ENCODE data around the gene BORA. TPM values are rescaled to one million over a fixed set of nuclear protein-coding genes. Genes with fewer than 3 reads are reported as not detected.

BORA gene
- total RNA-seq, 1 experiment from 2014 or later, result 9.5 TPM

- Histone ChIP-seq H3K79me2 (ENCODE audit: low read length) (no peaks in the 10 kb centered on the region), H4K20me1 (ENCODE audit: low read length) (no peaks in the 10 kb centered on the region), H3K27me3 (ENCODE audit: low read length) (no peaks in the 10 kb centered on the region), H2AFZ (ENCODE audit: low read length) (no peak overlapping the region), H3K27ac (ENCODE audit: low read length) (no peak overlapping the region), H3F3A (ENCODE audit: low read length, unreplicated experiment) (no peaks in the 10 kb centered on the region), H3K4me3 (ENCODE audit: low read length) (no peak overlapping the region), H3K36me3 (ENCODE audit: low read depth, low read length) (peaks cover 46% of the 10 kb centered on the region; the same call in 1 of the 2 replicates), H3K4me1 (ENCODE audit: insufficient read depth, low read length) (no peaks in the 10 kb centered on the region), H3K9me3 (ENCODE audit: low read length) (no peaks in the 10 kb centered on the region), H3K9me2 (replicated peaks; ENCODE audit: low read length) (no peaks in the 10 kb centered on the region), H3K4me2 (ENCODE audit: low read length) (no peak overlapping the region), H3K9ac (ENCODE audit: low read length) (no peak overlapping the region)
- ATAC-seq (peak; percentile 70), DNase-seq (peak; percentile 34)
- ChIA-PET CTCF (no interaction called here), POLR2A (ENCODE audit: unreplicated experiment) (no interaction called here)
- no TSS peak for BruUV-seq (replicated peaks)
- intact Hi-C loops (cut with micrococcal nuclease), result no loop called here
- no peak for TF ChIP-seq CTCF (conservative IDR thresholded peaks at IDR 0.05; ENCODE audit: low read depth, low read length)
- TF ChIP-seq EZH2 (IDR thresholded peaks at IDR 0.05; ENCODE audit: low read length, unreplicated experiment), result no peak
- TF ChIP-seq EZH2phosphoT487 (IDR thresholded peaks at IDR 0.05; ENCODE audit: borderline replicate concordance, low read length), result no peak
Observed at GRCh38 chr13:72757792-72758535, 30.2 kb downstream of the BORA start.

- no TSS peak for BruUV-seq (replicated peaks)
- H3K4me3 ChIP-seq (ENCODE audit: low read length), result no peak overlapping the region
- H3K36me3 ChIP-seq (ENCODE audit: low read depth, low read length), result peaks cover 51% of the 10 kb centered on the region; the same call in 1 of the 2 replicates
- no peak overlapping the region for H3K4me2 ChIP-seq (ENCODE audit: low read length)
- H3F3A ChIP-seq (ENCODE audit: low read length, unreplicated experiment), result no peaks in the 10 kb centered on the region
- H3K9me2 ChIP-seq (replicated peaks; ENCODE audit: low read length), result no peaks in the 10 kb centered on the region
- no peak overlapping the region for H2AFZ ChIP-seq (ENCODE audit: low read length)
- H3K27me3 ChIP-seq (ENCODE audit: low read length), result no peaks in the 10 kb centered on the region
- no peaks in the 10 kb centered on the region for H4K20me1 ChIP-seq (ENCODE audit: low read length)
- H3K27ac ChIP-seq (ENCODE audit: low read length), result no peak overlapping the region
- ChIA-PET CTCF (no interaction called here), POLR2A (ENCODE audit: unreplicated experiment) (no interaction called here)
- H3K9ac ChIP-seq (ENCODE audit: low read length), result no peak overlapping the region
- H3K79me2 ChIP-seq (ENCODE audit: low read length), result no peaks in the 10 kb centered on the region
- TF ChIP-seq EZH2 (IDR thresholded peaks at IDR 0.05; ENCODE audit: low read length, unreplicated experiment) (no peak), CTCF (conservative IDR thresholded peaks at IDR 0.05; ENCODE audit: low read depth, low read length) (no peak), EZH2phosphoT487 (IDR thresholded peaks at IDR 0.05; ENCODE audit: borderline replicate concordance, low read length) (no peak)
- H3K9me3 ChIP-seq (ENCODE audit: low read length), result no peaks in the 10 kb centered on the region
- H3K4me1 ChIP-seq (ENCODE audit: insufficient read depth, low read length), result no peaks in the 10 kb centered on the region
- intact Hi-C loops (cut with micrococcal nuclease), result no loop called here
- ATAC-seq, result no peak
- no peak for DNase-seq
Observed at GRCh38 chr13:72760189-72760588, 32.5 kb downstream of the BORA start.

- Histone ChIP-seq H3K79me2 (ENCODE audit: low read length) (no peaks in the 10 kb centered on the region), H4K20me1 (ENCODE audit: low read length) (no peaks in the 10 kb centered on the region), H3F3A (ENCODE audit: low read length, unreplicated experiment) (no peaks in the 10 kb centered on the region), H2AFZ (ENCODE audit: low read length) (no peak overlapping the region), H3K4me2 (ENCODE audit: low read length) (no peak overlapping the region), H3K27ac (ENCODE audit: low read length) (no peak overlapping the region), H3K9me2 (replicated peaks; ENCODE audit: low read length) (no peaks in the 10 kb centered on the region), H3K4me3 (ENCODE audit: low read length) (no peak overlapping the region), H3K9ac (ENCODE audit: low read length) (no peak overlapping the region), H3K9me3 (ENCODE audit: low read length) (no peaks in the 10 kb centered on the region), H3K36me3 (ENCODE audit: low read depth, low read length) (peaks cover 74% of the 10 kb centered on the region), H3K27me3 (ENCODE audit: low read length) (no peaks in the 10 kb centered on the region), H3K4me1 (ENCODE audit: insufficient read depth, low read length) (no peaks in the 10 kb centered on the region)
- ChIA-PET POLR2A (ENCODE audit: unreplicated experiment) (no interaction called here), CTCF (no interaction called here)
- BruUV-seq (replicated peaks), result no TSS peak
- TF ChIP-seq EZH2 (IDR thresholded peaks at IDR 0.05; ENCODE audit: low read length, unreplicated experiment) (no peak), EZH2phosphoT487 (IDR thresholded peaks at IDR 0.05; ENCODE audit: borderline replicate concordance, low read length) (no peak), CTCF (conservative IDR thresholded peaks at IDR 0.05; ENCODE audit: low read depth, low read length) (no peak)
- DNase-seq (no peak), ATAC-seq (no peak)
- intact Hi-C loops (cut with micrococcal nuclease), result no loop called here
Observed at GRCh38 chr13:72763411-72763810, 35.7 kb downstream of the BORA start.

Measured in PC-3 (cell line).